NCI-H2227 (cell line): ENCODE data around the gene ZACN.
"Not testable (repeated sequence)": the region's sequence is repeated elsewhere in the genome, so short reads cannot be mapped to it uniquely, and the experiment has no call there.

Experiments used
- DNase-seq: peaks from one replicate; lab custom pipeline; 2025; ENCODE audit not compliant: unreplicated experiment; lab: John Stamatoyannopoulos, UW

Gene ZACN

DNA sequence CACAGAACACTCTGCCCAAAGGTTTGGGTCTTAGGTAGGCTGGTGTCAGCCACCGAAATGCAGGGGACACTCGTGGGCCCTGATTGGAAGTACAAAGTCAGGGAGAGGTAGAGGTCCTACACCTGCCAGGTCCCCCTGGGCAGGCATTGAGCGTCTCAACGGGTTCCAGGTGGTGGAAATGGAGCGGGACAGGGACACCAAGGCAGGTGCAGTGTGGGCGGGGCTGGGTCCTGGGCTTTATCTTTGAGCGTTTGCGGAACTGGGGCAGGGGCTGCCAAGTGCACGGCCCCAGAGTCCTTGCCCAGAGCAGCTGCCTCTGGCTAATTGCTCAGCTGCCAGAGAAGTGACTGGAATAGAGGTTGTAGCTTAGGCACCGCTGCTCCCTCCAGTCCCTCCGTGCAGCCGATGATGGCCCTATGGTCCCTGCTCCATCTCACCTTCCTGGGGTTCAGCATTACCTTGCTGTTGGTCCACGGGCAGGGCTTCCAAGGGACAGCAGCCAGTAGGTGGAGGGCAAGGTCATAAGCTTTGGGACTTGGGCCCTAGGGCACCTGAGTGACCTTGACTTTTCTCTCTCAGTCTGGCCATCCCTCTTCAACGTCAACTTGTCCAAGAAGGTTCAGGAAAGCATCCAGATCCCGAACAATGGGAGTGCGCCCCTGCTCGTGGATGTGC is at the start of gene ZACN:
Gene ZACN (plus strand): TSS at position 323 of the 675 bp plus-strand sequence. CDS start 83 bp downstream, at position 406.
- no peak for DNase-seq

GRCh38 chr17:76032073-76032779 is 46.8 kb upstream of the ZACN start:
- DNase-seq, result peak; percentile 59

DNA sequence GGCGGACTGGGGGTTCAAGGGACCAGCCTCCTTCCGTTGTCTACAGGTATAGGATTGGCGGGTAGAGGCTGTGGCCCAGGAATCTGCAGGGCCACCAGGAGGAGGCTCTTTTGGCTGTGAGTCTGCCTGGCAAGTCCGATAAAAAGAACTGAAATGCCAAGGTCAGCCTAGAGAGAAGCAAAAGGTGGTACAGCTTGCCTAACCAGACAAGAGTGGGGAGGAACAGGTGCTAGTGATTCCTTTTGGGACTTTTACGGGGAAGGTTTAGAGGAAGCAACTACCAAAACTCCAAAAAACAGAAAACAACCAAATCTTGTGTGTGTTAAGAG is 46.2 kb upstream of the ZACN start:
- no peak for DNase-seq

- DNase-seq, result no peak
These were observed 45.8 kb upstream of the ZACN start for GRCh38 chr17:76033139-76033538.

- no peak for DNase-seq
These were observed 44.3 kb upstream of the ZACN start for GRCh38 chr17:76034428-76035350.

GRCh38 chr17:76036497-76037261 is 42.3 kb upstream of the ZACN start:
- peak; percentile 30 for DNase-seq

GRCh38 chr17:76038050-76038449 is 40.9 kb upstream of the ZACN start:
- DNase-seq, result no peak

- no peak for DNase-seq
These were observed 39.9 kb upstream of the ZACN start for GRCh38 chr17:76039121-76039520.

DNA sequence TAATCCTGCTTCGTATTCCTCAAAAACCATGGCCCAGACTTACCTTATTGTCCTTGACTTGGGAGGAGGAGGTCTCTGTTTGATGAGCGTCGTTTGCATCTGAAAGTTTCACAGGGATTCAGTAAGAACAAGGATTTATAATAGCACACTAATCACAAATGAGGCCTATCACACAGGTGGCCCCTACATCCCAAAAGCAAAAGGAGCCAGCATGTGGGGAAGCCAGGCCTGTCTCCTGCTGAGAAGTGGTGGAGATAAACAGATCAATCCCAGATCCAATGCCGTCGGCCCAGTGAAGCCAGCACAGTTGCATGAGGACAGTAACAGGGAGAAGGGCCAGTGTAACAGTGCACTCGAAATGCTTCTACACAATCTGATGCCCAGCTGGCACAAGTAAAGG is 38.6 kb upstream of the ZACN start:
- no peak for DNase-seq

DNA sequence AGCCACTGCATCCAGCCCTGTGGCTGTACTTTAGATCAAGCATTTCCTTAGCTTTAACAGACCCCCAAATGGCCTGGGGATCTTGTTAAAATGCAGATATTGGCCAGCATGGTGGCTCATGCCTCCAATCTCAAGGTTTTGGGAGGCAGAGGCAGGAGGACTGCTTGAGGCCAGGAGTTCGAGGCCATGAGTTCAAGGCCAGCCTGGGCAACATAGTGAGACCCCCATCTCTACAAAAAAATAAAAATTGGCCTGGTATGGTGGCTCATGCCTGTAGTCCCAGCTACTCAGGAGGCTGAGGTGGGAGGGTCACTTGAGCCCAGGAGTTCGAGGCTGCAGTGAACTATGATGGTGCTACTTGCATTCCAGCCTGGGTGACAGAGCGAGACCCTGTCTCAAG is 36.1 kb upstream of the ZACN start:
- DNase-seq, result not testable (repeated sequence)

GRCh38 chr17:76044475-76045007 is 34.4 kb upstream of the ZACN start:
- not testable (repeated sequence) for DNase-seq

DNA sequence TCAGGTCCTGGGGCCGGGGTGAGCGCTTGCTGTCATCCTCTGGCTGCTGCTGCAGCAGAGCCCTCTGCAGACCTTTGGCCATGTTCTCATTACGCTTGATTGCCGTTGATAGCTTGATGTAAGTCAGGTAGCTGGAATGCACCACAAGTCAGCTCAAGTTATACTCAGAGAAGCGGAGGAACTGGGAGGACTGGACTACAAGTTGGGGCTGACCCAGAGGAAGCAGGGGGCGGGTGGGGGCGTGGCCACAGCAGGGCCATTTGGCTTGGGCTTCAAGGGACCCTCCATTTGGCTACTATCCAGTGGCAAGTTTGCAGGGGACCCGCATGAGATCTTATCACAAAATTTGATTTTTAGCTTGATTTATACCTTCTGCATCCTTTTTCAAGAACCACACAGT is 32.9 kb upstream of the ZACN start:
- no peak for DNase-seq

GRCh38 chr17:76048025-76048605 is 30.9 kb upstream of the ZACN start:
- DNase-seq, result no peak

DNA sequence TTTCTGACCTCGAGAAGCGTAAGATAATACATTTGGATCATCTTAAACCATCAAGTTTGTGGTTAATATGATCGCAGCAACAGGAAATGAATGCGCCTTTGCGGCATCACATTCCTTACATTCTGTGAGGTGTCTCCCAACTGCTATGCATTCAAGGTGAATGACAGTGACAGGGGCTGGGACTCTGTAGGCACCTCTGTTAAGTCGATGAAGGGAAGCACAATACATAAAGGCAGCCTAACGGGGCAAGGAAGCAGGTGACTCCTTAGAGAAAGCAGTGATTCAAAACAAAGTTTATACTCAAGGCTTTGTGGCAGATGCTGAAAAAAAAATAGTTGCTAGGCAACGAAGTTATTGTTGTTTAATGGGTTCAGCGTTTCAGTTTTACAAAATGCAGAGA is 30.3 kb upstream of the ZACN start:
- DNase-seq, result no peak

DNA sequence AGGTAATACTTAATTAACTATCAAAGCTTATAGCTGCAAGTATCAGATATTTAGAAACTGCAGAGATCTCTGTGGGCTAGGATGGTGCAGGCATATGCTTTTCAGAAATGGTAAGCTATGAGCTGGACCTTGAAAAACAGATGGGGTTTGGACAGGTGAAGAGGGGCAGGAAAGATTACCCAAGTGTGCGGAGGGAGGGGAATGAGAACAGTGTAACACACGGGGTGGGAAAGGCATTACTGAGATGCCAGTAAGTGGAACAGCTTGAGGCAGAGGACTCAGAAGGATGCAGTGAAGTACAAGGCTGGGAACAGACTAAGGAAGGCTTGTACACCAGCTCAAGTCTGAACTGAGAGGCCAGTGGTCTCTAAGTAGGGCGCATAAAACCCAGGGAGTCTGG is 29.7 kb upstream of the ZACN start:
- DNase-seq, result no peak

DNA sequence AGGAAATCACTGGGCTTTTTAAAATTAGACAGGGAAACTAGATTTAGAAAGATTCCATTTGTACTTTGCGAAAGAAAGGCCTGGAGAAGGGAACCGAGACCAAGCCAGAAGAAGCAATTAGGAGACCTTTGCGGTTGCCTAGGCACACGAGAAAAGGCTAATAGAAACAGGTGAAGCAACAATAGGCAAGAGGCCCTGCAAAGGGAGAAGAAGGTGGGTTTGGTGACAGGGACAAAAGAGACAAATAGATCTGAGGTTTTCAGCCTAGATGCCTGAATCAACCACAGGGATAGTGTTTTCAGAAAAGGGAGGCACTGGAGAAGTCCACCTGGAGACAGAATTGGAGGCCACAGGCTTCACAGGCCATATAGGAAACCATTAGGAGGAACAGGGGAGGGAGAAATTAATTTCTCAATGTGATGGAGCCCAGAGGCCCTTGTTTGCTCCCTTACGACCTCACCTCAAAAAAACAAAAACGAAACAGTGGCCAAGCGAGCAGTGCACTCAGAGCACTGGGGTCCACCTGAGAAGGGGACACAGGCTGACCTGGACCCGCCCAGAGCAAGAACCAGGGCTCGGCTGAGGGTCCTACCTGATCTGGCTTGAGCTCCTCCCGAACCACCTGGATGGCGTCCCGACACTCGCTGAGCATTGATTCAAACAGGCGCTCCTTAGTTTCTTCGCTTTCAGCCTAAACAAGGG is 29.0 kb upstream of the ZACN start:
- no peak for DNase-seq

DNA sequence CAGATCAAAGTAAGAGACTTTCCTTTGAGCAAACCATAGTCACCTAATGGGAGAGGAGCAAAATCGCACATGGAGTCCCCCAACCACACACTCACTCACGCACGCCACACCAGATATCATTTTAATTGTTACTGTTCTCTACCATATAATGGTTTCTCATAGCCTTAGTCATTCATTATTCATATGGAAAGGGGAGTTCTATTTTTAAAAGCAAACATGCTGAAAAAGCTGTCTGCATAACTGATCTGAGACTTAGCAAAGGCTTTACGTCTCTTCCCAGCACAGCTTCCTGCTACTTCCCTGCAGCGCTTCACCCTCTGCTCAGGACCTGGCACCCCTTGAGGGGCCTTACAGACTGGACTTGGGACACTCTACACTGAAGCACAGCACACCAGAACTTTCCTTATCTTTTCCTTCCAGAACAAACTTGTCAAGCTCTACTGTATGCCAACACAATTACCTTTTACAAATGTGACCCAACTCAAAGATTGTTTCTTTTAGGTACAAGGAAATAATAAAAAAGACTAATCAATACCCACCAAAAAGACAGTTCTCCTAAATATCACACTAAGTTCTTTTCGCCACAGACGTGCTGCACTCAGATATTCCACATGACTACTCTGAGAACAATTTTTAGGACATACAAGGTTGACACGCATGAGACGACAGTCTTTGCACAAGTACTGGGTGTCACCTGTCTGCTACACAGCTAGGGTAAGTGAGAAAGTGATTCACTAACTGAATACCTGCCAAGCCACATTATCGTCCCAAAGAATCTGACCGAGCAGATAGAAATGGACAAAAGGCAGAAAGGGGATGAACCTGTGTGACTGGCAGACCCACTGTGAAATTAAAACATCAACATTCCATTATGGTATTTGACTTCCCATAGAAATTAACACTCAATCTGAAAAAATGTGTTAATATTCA is 28.2 kb upstream of the ZACN start:
- no peak for DNase-seq

- no peak for DNase-seq
These were observed 27.4 kb upstream of the ZACN start for GRCh38 chr17:76051561-76051960.
